ENCODE measurements around the gene BRCA1. TPM values are rescaled to one million over a fixed set of nuclear protein-coding genes. Genes with fewer than 3 reads are reported as not detected.

The BRCA1 gene
- total and polyA plus RNA-seq, 2 donors (not counting 1 experiment from before 2014, with no cell fraction given): 2.4 to 7.2 TPM

GRCh38 chr17:43024407-43025289 lies 100.5 kb downstream of the BRCA1 start, which contains the start of gene RND2:
Gene RND2, plus strand, starts transcription at chr17:43025231. Its CDS starts 117 bp downstream, at chr17:43025348.
- no peaks in the 10 kb centered on the region for H3K27me3 ChIP-seq (replicated peaks in 1 of 4; ENCODE audit: control extremely low read depth in 1 of 4, control insufficient read depth in 3 of 4, insufficient read depth in 4 of 4, low read length in 3 of 4)
- Mint-ChIP-seq H3K4me3 (peak within 1 kb of the TSS; percentile 88), H3K27me3 (no peaks in the 10 kb centered on the region), H3K4me1 (peaks cover 29% of the 10 kb centered on the region), H3K27ac (peak within 1 kb of the TSS; percentile 87), H3K9me3 (ENCODE audit: insufficient read depth) (no peaks in the 10 kb centered on the region)
- peak within 1 kb of the TSS; percentile 79 for H2AFZ ChIP-seq (ENCODE audit: insufficient read depth, low read depth, low read length, poor library complexity, severe bottlenecking)
- DNase-seq (peak; percentile 92), ATAC-seq (ENCODE audit: low read depth) (peak; percentile 71)
- H3K9me3 ChIP-seq (ENCODE audit: control extremely low read depth in 1 of 3, control insufficient read depth in 2 of 3, insufficient read depth in 1 of 3, low read length in 2 of 3): no peaks in the 10 kb centered on the region
- H3K4me1 ChIP-seq (ENCODE audit: control insufficient read depth in 2 of 2, insufficient read depth in 2 of 2, low read length in 2 of 2): peaks cover 9 to 31% of the 10 kb centered on the region in 2 donors
- no peaks in the 10 kb centered on the region for H4K20me1 ChIP-seq (ENCODE audit: control insufficient read depth, insufficient read depth, low read length, poor library complexity, severe bottlenecking)
- TF ChIP-seq CTCF (IDR thresholded peaks at IDR 0.05) (peak; percentile 62), EZH2 (IDR thresholded peaks at IDR 0.05; ENCODE audit: borderline replicate concordance, insufficient read depth, low read depth, low read length, poor library complexity, severe bottlenecking) (no peak)
- under 1% methylated on average over 50 of the region's 61 CpGs for WGBS (ENCODE audit: insufficient coverage)
- ChIA-PET CTCF (interaction anchor here (0.6 to 2.1 kb wide), 13 partner anchors 18 to 459 kb away, joined by 3 to 10 read pairs (median 5); partner anchors contain the start of genes DHX8, IFI35, NBR1 and RPL27), POLR2A (interaction anchor here (0.8 to 3.5 kb wide), 9 partner anchors 18 to 460 kb away, joined by 3 to 30 read pairs (median 4); partner anchors contain the start of genes DHX8, IFI35, NBR1 and RPL27)
- intact Hi-C loops (cut with micrococcal nuclease): loop anchor here (1.0 to 2.0 kb wide), 6 partner anchors 18 to 344 kb away; partner anchors contain the start of genes BRCA1, IFI35 and RPL27
- H3K4me3 ChIP-seq (ENCODE audit: control extremely low read depth in 1 of 5, extremely low read depth in 1 of 5, insufficient read depth in 1 of 5, low read depth in 2 of 5, low read length in 4 of 5): peak within 1 kb of the TSS; percentile 49 to 77 (median 68)
- H3K9ac ChIP-seq (ENCODE audit: low read length): peak within 1 kb of the TSS; percentile 69
- peak within 1 kb of the TSS in 1 of 2 donors; percentile 63 for H3K27ac ChIP-seq (ENCODE audit: low read length in 2 of 2)
- H3K4me2 ChIP-seq (replicated peaks; ENCODE audit: low read depth, low read length, poor library complexity, severe bottlenecking): peak within 1 kb of the TSS; percentile 88
- H3K36me3 ChIP-seq (replicated peaks in 1 of 2; ENCODE audit: control extremely low read depth in 1 of 2, control insufficient read depth in 1 of 2, extremely low read depth in 1 of 2, insufficient read depth in 2 of 2, low read length in 1 of 2): no peaks in the 10 kb centered on the region
- H3K79me2 ChIP-seq (ENCODE audit: control insufficient read depth, insufficient read depth, low read length): no peaks in the 10 kb centered on the region
